Heart left ventricle (tissue), 13 donors: ENCODE data around the gene MAPT.

Experiments used
- POLR2A ChIP-seq, 2 donors: fragments of 450-650 bp; IDR thresholded peaks; one replicate each; pipeline ENCODE4 v1.6.1; 2017; ENCODE audit warnings: antibody characterized with exemption in 2 of 2, mild to moderate bottlenecking in 2 of 2, moderate library complexity in 2 of 2
- TF ChIP-seq, protein P1 (sequence below), 12 donors: fragments of 200-600 bp; sonication (generic) in 4 of 12; IDR thresholded peaks; one replicate each; pipeline versions ENCODE4 v1.5.0 to v1.8.0; 2018 to 2022; ENCODE audit warnings: antibody characterized with exemption in 12 of 12, mild to moderate bottlenecking in 5 of 12
- donor health status: ischemic (EF 13 %, LVEDD 7.1; RV severe dilation, severe dysfunction).
- donor health status: DM: no; HTN: yes; CAD: no.
- donor health status: DM: no; HTN: no; CAD: no.
- donor health status: ischemic (EF 25% LVEDD 6.9; RV normal size, moderate dysfunction).
- donor health status: ischemic (EF 25% LVEDD 5.7; RV mildly dilated, moderate dysfunction).
- donor health status: ischemic (EF 35%, LVEDD 5.7; RV mildly dilated, moderate dysfunction).
- donor health status: nonischemic (EF 11% LVEDD 7.7; RV severe dilation, severe dysfunction).
- donor health status: DM: yes; HTN: yes; CAD: no.
- donor health status: PGD.
- donor health status: ischemic (EF 29% LVEDD 5.4; RV normal size, mild dysfunction).
- donor health status: nonischemic (EF 23%, LVEDD 6.1; RV moderate dilation, normal function).

DNA sequence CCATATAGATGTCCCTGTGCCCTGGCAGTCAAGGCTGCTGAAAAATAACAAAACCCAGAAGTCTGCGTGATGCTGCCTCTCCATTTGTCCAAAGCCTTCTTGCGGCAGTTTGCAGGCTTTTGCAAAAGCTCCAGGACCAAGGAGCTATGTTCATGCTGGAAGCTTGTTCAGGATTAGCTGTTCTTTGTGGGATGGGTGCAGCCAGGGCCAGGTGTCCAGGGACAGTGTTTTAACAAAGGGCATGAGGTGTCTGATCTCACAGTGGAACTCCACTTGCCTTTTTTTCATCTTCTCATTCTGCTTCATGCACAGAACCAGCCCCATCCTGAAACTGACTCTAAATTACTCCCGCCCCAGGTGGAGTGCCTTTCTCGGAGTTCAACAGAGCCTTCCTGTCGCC, 73.0 kb downstream of the MAPT start:
- TF ChIP-seq, protein P1, sequence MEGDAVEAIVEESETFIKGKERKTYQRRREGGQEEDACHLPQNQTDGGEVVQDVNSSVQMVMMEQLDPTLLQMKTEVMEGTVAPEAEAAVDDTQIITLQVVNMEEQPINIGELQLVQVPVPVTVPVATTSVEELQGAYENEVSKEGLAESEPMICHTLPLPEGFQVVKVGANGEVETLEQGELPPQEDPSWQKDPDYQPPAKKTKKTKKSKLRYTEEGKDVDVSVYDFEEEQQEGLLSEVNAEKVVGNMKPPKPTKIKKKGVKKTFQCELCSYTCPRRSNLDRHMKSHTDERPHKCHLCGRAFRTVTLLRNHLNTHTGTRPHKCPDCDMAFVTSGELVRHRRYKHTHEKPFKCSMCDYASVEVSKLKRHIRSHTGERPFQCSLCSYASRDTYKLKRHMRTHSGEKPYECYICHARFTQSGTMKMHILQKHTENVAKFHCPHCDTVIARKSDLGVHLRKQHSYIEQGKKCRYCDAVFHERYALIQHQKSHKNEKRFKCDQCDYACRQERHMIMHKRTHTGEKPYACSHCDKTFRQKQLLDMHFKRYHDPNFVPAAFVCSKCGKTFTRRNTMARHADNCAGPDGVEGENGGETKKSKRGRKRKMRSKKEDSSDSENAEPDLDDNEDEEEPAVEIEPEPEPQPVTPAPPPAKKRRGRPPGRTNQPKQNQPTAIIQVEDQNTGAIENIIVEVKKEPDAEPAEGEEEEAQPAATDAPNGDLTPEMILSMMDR (IDR thresholded peaks at IDR 0.05) = no peak
- no peak for TF ChIP-seq POLR2A (IDR thresholded peaks at IDR 0.05)
